Measurements from ENCODE around the gene MRPL17.

DNA sequence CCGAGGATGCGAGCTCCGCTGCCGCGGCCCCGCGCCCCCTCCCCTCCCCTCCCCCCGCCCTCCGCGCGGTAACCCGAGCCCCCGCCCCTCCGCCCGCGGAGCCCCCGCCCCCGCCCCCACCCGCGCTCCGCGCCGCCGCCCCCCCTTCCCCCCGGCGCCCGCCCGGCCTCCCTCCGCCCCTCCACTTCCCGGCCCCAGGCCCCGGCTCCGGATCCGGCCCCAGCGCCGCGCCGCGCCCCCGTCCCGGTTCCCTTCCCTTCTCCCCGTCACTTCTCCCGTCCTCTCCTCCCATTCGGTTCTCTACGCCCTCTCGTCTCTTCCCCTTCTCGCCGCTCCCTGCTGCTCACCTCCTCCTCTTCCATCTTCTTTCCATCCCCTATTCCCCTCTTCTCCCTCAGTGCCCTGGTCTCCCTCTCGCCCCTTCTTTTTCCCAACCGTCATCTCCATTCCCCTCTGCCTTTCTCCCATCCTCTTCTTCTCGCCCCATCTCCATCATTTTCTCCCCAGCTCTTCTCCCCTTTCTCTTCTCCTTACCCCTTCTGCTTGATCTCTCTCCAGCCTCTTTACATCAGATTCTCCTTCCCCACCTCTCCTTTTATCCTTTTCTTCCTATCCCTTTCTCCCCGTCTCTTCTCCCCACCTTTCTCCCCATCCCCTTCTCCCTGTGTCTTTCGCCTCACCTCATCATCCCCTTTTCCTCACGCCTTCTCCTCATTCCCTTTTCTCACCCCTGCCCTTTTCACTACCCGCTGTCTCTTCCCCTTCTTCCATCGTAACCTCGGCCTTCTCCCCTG, 27.2 kb downstream of the MRPL17 start, which contains the start of gene DCHS1:
- TF ChIP-seq, protein P1, sequence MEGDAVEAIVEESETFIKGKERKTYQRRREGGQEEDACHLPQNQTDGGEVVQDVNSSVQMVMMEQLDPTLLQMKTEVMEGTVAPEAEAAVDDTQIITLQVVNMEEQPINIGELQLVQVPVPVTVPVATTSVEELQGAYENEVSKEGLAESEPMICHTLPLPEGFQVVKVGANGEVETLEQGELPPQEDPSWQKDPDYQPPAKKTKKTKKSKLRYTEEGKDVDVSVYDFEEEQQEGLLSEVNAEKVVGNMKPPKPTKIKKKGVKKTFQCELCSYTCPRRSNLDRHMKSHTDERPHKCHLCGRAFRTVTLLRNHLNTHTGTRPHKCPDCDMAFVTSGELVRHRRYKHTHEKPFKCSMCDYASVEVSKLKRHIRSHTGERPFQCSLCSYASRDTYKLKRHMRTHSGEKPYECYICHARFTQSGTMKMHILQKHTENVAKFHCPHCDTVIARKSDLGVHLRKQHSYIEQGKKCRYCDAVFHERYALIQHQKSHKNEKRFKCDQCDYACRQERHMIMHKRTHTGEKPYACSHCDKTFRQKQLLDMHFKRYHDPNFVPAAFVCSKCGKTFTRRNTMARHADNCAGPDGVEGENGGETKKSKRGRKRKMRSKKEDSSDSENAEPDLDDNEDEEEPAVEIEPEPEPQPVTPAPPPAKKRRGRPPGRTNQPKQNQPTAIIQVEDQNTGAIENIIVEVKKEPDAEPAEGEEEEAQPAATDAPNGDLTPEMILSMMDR (IDR thresholded peaks at IDR 0.05; ENCODE audit: low read depth, low read length): no peak
- no peak for TF ChIP-seq EZH2phosphoT487 (IDR thresholded peaks at IDR 0.05; ENCODE audit: low read depth)

Measured in OCI-LY3 (cell line).